Measurements from ENCODE around the gene MRPL12. TPM values are rescaled to one million over a fixed set of nuclear protein-coding genes. Genes with fewer than 3 reads are reported as not detected.

The MRPL12 gene
- total RNA-seq, 2 donors from 2014 or later: 21.4 to 21.8 TPM

GRCh38 chr17:81686614-81687013, 16.6 kb upstream of the MRPL12 start:
- DNase-seq: no peak
- H3K4me3 Mint-ChIP-seq: no peak overlapping the region
- peaks cover 3% of the 10 kb centered on the region for H3K36me3 Mint-ChIP-seq (ENCODE audit: low read depth)
- no peaks in the 10 kb centered on the region for H3K9me3 ChIP-seq (ENCODE audit: control insufficient read depth, low read length, poor library complexity, severe bottlenecking)
- ATAC-seq: no peak
- no peaks in the 10 kb centered on the region for H3K27me3 Mint-ChIP-seq
- peaks cover 20% of the 10 kb centered on the region for H3K4me1 Mint-ChIP-seq
- H3K27ac Mint-ChIP-seq: peak overlapping the region; percentile 88

GRCh38 chr17:81687770-81688541, 15.2 kb upstream of the MRPL12 start:
- Mint-ChIP-seq H3K36me3 (ENCODE audit: low read depth) (peaks cover 3% of the 10 kb centered on the region), H3K27ac (no peak overlapping the region), H3K4me1 (peaks cover 15% of the 10 kb centered on the region), H3K27me3 (no peaks in the 10 kb centered on the region), H3K4me3 (no peak overlapping the region)
- H3K9me3 ChIP-seq (ENCODE audit: control insufficient read depth, low read length, poor library complexity, severe bottlenecking): no peaks in the 10 kb centered on the region
- no peak for ATAC-seq
- DNase-seq: no peak

- Mint-ChIP-seq H3K36me3 (ENCODE audit: low read depth) (peaks cover 2% of the 10 kb centered on the region), H3K27me3 (no peaks in the 10 kb centered on the region), H3K4me3 (no peak overlapping the region), H3K4me1 (peaks cover 13% of the 10 kb centered on the region), H3K27ac (no peak overlapping the region)
- ATAC-seq (no peak), DNase-seq (no peak)
- no peaks in the 10 kb centered on the region for H3K9me3 ChIP-seq (ENCODE audit: control insufficient read depth, low read length, poor library complexity, severe bottlenecking)
Measured at GRCh38 chr17:81688616-81689015, 14.6 kb upstream of the MRPL12 start.

GRCh38 chr17:81690066-81690465, 13.1 kb upstream of the MRPL12 start:
- Mint-ChIP-seq H3K36me3 (ENCODE audit: low read depth) (no peaks in the 10 kb centered on the region), H3K4me3 (no peak overlapping the region)

GRCh38 chr17:81690549-81690948, 12.6 kb upstream of the MRPL12 start:
- H3K4me1 Mint-ChIP-seq: peaks cover 5% of the 10 kb centered on the region
- no peak overlapping the region for H3K4me3 Mint-ChIP-seq
- no peaks in the 10 kb centered on the region for H3K36me3 Mint-ChIP-seq (ENCODE audit: low read depth)
- ATAC-seq: no peak
- no peaks in the 10 kb centered on the region for H3K9me3 ChIP-seq (ENCODE audit: control insufficient read depth, low read length, poor library complexity, severe bottlenecking)
- DNase-seq: no peak
- H3K27ac Mint-ChIP-seq: no peak overlapping the region
- H3K27me3 Mint-ChIP-seq: no peaks in the 10 kb centered on the region

More at GRCh38 chr17:81690066-81690465, 13.1 kb upstream of the MRPL12 start:
- H3K4me1 Mint-ChIP-seq: peaks cover 5% of the 10 kb centered on the region
- peak overlapping the region; percentile 75 for H3K27ac Mint-ChIP-seq
- ATAC-seq (no peak), DNase-seq (no peak)
- H3K27me3 Mint-ChIP-seq: no peaks in the 10 kb centered on the region
- no peaks in the 10 kb centered on the region for H3K9me3 ChIP-seq (ENCODE audit: control insufficient read depth, low read length, poor library complexity, severe bottlenecking)

- peaks cover 5% of the 10 kb centered on the region for H3K4me1 Mint-ChIP-seq
- no peak for ATAC-seq
- no peaks in the 10 kb centered on the region for H3K9me3 ChIP-seq (ENCODE audit: control insufficient read depth, low read length, poor library complexity, severe bottlenecking)
- peak overlapping the region; percentile 47 for H3K27ac Mint-ChIP-seq
- H3K4me3 Mint-ChIP-seq: no peak overlapping the region
- no peaks in the 10 kb centered on the region for H3K36me3 Mint-ChIP-seq (ENCODE audit: low read depth)
- DNase-seq: no peak
- H3K27me3 Mint-ChIP-seq: no peaks in the 10 kb centered on the region
Measured at GRCh38 chr17:81691196-81691595, 12.0 kb upstream of the MRPL12 start.

GRCh38 chr17:81691608-81692007, 11.6 kb upstream of the MRPL12 start:
- Mint-ChIP-seq H3K36me3 (ENCODE audit: low read depth) (no peaks in the 10 kb centered on the region), H3K4me1 (peaks cover 5% of the 10 kb centered on the region), H3K27ac (peak overlapping the region; percentile 47), H3K27me3 (no peaks in the 10 kb centered on the region), H3K4me3 (no peak overlapping the region)
- no peaks in the 10 kb centered on the region for H3K9me3 ChIP-seq (ENCODE audit: control insufficient read depth, low read length, poor library complexity, severe bottlenecking)
- DNase-seq (no peak), ATAC-seq (no peak)

GRCh38 chr17:81693509-81694210, 9.5 kb upstream of the MRPL12 start:
- Mint-ChIP-seq H3K4me3 (no peak overlapping the region), H3K27ac (no peak overlapping the region), H3K36me3 (ENCODE audit: low read depth) (no peaks in the 10 kb centered on the region), H3K27me3 (no peaks in the 10 kb centered on the region), H3K4me1 (peaks cover 7% of the 10 kb centered on the region)
- no peaks in the 10 kb centered on the region for H3K9me3 ChIP-seq (ENCODE audit: control insufficient read depth, low read length, poor library complexity, severe bottlenecking)
- no peak for ATAC-seq
- DNase-seq: no peak

- Mint-ChIP-seq H3K27ac (no peak overlapping the region), H3K4me1 (peaks cover 2% of the 10 kb centered on the region), H3K4me3 (no peak overlapping the region), H3K27me3 (no peaks in the 10 kb centered on the region), H3K36me3 (ENCODE audit: low read depth) (no peaks in the 10 kb centered on the region)
- DNase-seq (no peak), ATAC-seq (no peak)
- no peaks in the 10 kb centered on the region for H3K9me3 ChIP-seq (ENCODE audit: control insufficient read depth, low read length, poor library complexity, severe bottlenecking)
Measured at GRCh38 chr17:81694810-81695209, 8.4 kb upstream of the MRPL12 start.

- ATAC-seq (no peak), DNase-seq (no peak)
- no peak overlapping the region for H3K4me3 Mint-ChIP-seq
- no peaks in the 10 kb centered on the region for H3K9me3 ChIP-seq (ENCODE audit: control insufficient read depth, low read length, poor library complexity, severe bottlenecking)
- H3K4me1 Mint-ChIP-seq: peaks cover 2% of the 10 kb centered on the region
- H3K27me3 Mint-ChIP-seq: no peaks in the 10 kb centered on the region
- H3K36me3 Mint-ChIP-seq (ENCODE audit: low read depth): no peaks in the 10 kb centered on the region
- no peak overlapping the region for H3K27ac Mint-ChIP-seq
Measured at GRCh38 chr17:81695211-81695610, 8.0 kb upstream of the MRPL12 start.

- DNase-seq (no peak), ATAC-seq (no peak)
- no peak overlapping the region for H3K27ac Mint-ChIP-seq
- no peaks in the 10 kb centered on the region for H3K36me3 Mint-ChIP-seq (ENCODE audit: low read depth)
- H3K27me3 Mint-ChIP-seq: no peaks in the 10 kb centered on the region
- peaks cover 2% of the 10 kb centered on the region for H3K4me1 Mint-ChIP-seq
- no peak overlapping the region for H3K4me3 Mint-ChIP-seq
- H3K9me3 ChIP-seq (ENCODE audit: control insufficient read depth, low read length, poor library complexity, severe bottlenecking): no peaks in the 10 kb centered on the region
Measured at GRCh38 chr17:81695801-81696200, 7.4 kb upstream of the MRPL12 start.

GRCh38 chr17:81696218-81696941, 6.8 kb upstream of the MRPL12 start:
- H3K36me3 Mint-ChIP-seq (ENCODE audit: low read depth): no peaks in the 10 kb centered on the region
- H3K27ac Mint-ChIP-seq: no peak overlapping the region
- DNase-seq: no peak
- H3K4me3 Mint-ChIP-seq: no peak overlapping the region
- peaks cover 2% of the 10 kb centered on the region for H3K4me1 Mint-ChIP-seq
- ATAC-seq: no peak
- no peaks in the 10 kb centered on the region for H3K9me3 ChIP-seq (ENCODE audit: control insufficient read depth, low read length, poor library complexity, severe bottlenecking)
- H3K27me3 Mint-ChIP-seq: no peaks in the 10 kb centered on the region

- DNase-seq (no peak), ATAC-seq (no peak)
- Mint-ChIP-seq H3K4me3 (no peak overlapping the region), H3K27ac (peak overlapping the region; percentile 34), H3K4me1 (peaks cover 10% of the 10 kb centered on the region), H3K36me3 (ENCODE audit: low read depth) (no peaks in the 10 kb centered on the region), H3K27me3 (no peaks in the 10 kb centered on the region)
- H3K9me3 ChIP-seq (ENCODE audit: control insufficient read depth, low read length, poor library complexity, severe bottlenecking): no peaks in the 10 kb centered on the region
Measured at GRCh38 chr17:81697261-81698044, 5.7 kb upstream of the MRPL12 start.

Data from T-helper 17 cell (primary cell).